ENCODE results near the gene FBLN2.

The FBLN2 gene

GRCh38 chr3:13577181-13578121 lies 28.5 kb downstream of the FBLN2 start:
- Histone ChIP-seq H3K4me1 (ENCODE audit: control insufficient read depth in 1 of 2, insufficient read depth in 1 of 2, low read depth in 1 of 2, low read length in 1 of 2) (no peaks in the 10 kb centered on the region), H3K27me3 (no peaks in the 10 kb centered on the region), H3K4me3 (ENCODE audit: low read depth in 1 of 2, low read length in 1 of 2) (no peak overlapping the region), H3K9me3 (no peaks in the 10 kb centered on the region), H3K27ac (no peak overlapping the region), H3K36me3 (no peaks in the 10 kb centered on the region)
- TF ChIP-seq, protein P1, sequence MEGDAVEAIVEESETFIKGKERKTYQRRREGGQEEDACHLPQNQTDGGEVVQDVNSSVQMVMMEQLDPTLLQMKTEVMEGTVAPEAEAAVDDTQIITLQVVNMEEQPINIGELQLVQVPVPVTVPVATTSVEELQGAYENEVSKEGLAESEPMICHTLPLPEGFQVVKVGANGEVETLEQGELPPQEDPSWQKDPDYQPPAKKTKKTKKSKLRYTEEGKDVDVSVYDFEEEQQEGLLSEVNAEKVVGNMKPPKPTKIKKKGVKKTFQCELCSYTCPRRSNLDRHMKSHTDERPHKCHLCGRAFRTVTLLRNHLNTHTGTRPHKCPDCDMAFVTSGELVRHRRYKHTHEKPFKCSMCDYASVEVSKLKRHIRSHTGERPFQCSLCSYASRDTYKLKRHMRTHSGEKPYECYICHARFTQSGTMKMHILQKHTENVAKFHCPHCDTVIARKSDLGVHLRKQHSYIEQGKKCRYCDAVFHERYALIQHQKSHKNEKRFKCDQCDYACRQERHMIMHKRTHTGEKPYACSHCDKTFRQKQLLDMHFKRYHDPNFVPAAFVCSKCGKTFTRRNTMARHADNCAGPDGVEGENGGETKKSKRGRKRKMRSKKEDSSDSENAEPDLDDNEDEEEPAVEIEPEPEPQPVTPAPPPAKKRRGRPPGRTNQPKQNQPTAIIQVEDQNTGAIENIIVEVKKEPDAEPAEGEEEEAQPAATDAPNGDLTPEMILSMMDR (IDR thresholded peaks at IDR 0.05): no peak

- H3K9me3 ChIP-seq: no peaks in the 10 kb centered on the region
- H3K27me3 ChIP-seq: no peaks in the 10 kb centered on the region
- no peaks in the 10 kb centered on the region for H3K36me3 ChIP-seq
- H3K4me3 ChIP-seq (ENCODE audit: low read depth in 1 of 2, low read length in 1 of 2): no peak overlapping the region
- TF ChIP-seq, protein P1 (IDR thresholded peaks at IDR 0.05): no peak
- no peak overlapping the region for H3K27ac ChIP-seq
- H3K4me1 ChIP-seq (ENCODE audit: control insufficient read depth in 1 of 2, insufficient read depth in 1 of 2, low read depth in 1 of 2, low read length in 1 of 2): no peaks in the 10 kb centered on the region
Observed at GRCh38 chr3:13578251-13578650, 29.3 kb downstream of the FBLN2 start.

- no peak overlapping the region for H3K27ac ChIP-seq
- H3K36me3 ChIP-seq: no peaks in the 10 kb centered on the region
- no peaks in the 10 kb centered on the region for H3K27me3 ChIP-seq
- TF ChIP-seq, protein P1 (IDR thresholded peaks at IDR 0.05): no peak
- no peak overlapping the region for H3K4me3 ChIP-seq (ENCODE audit: low read depth in 1 of 2, low read length in 1 of 2)
- no peaks in the 10 kb centered on the region for H3K9me3 ChIP-seq
- no peaks in the 10 kb centered on the region for H3K4me1 ChIP-seq (ENCODE audit: control insufficient read depth in 1 of 2, insufficient read depth in 1 of 2, low read depth in 1 of 2, low read length in 1 of 2)
Observed at GRCh38 chr3:13579063-13579462, 30.1 kb downstream of the FBLN2 start.

DNA sequence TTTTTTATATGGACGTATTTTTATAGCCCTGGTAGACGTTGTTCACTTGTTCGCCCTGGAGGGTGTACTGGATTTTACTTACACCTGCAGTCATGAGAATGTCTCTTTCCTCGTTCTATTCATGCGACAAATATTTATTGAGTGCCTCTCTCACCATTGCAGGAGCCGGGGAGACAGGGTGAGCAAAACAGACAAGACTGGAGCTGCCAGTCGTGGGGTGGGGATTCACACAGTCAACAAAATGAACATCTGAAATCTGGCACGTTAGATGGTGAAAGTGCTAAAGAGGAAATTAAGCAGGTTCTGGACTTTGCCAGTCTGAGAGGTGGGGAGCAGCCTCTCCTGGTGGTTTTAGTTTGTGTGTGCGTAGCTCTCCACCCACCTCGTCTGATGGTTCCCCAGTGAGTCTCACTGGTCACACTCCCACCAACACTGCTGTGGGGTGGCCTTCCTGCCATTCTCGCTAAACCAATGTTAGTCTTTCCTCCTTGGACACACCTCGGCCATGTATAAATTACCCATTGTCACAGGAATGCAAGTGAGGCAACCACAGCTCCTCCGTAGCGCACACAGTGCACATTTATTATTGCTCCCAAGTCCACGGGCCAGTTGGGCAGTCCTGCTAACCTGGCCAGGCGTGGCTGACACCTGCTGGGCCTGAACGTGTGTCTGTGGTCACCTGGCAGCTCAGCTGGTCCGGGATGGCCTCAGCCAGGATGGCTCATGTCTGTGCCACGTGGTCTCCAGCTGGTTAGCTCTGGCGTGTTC lies 31.5 kb downstream of the FBLN2 start:
- Histone ChIP-seq H3K4me1 (ENCODE audit: control insufficient read depth in 1 of 2, insufficient read depth in 1 of 2, low read depth in 1 of 2, low read length in 1 of 2) (no peaks in the 10 kb centered on the region), H3K9me3 (no peaks in the 10 kb centered on the region), H3K27ac (no peak overlapping the region), H3K4me3 (ENCODE audit: low read depth in 1 of 2, low read length in 1 of 2) (no peak overlapping the region), H3K27me3 (no peaks in the 10 kb centered on the region), H3K36me3 (no peaks in the 10 kb centered on the region)
- TF ChIP-seq, protein P1 (IDR thresholded peaks at IDR 0.05): no peak

GRCh38 chr3:13581485-13582365 lies 32.8 kb downstream of the FBLN2 start:
- H3K36me3 ChIP-seq: no peaks in the 10 kb centered on the region
- H3K27ac ChIP-seq: no peak overlapping the region
- H3K4me3 ChIP-seq (ENCODE audit: low read depth in 1 of 2, low read length in 1 of 2): no peak overlapping the region
- TF ChIP-seq, protein P1 (IDR thresholded peaks at IDR 0.05): no peak
- H3K27me3 ChIP-seq: no peaks in the 10 kb centered on the region
- no peaks in the 10 kb centered on the region for H3K9me3 ChIP-seq
- H3K4me1 ChIP-seq (ENCODE audit: control insufficient read depth in 1 of 2, insufficient read depth in 1 of 2, low read depth in 1 of 2, low read length in 1 of 2): no peaks in the 10 kb centered on the region

Measured in neutrophil (primary cell).